BJ (cell line): ENCODE results near the gene NKD2. TPM values are rescaled to one million over a fixed set of nuclear protein-coding genes. Genes with fewer than 3 reads are reported as not detected.
"Not testable (repeated sequence)": the region's sequence is repeated elsewhere in the genome, so short reads cannot be mapped to it uniquely, and the experiment has no call there.

Experiments
- CTCF ChIA-PET: fragments of 350-600 bp; formaldehyde crosslinking; extraction: SDS; loops from one replicate; lab custom pipeline; 2021; ENCODE audit warnings: antibody characterized with exemption, inconsistent platforms; lab: Yijun Ruan, JAX
- POLR2A ChIA-PET: fragments of 300-600 bp; sonication (Branson Sonifier 250); formaldehyde crosslinking; extraction: SDS; loops from one replicate; lab custom pipeline; 2021; ENCODE audit warnings: antibody characterized with exemption; lab: Charles Lee
- DNase-seq: peaks from one replicate; pipeline ENCODE4 v3.0.0-alpha.2; 2011; ENCODE audit warnings: low read depth
- H3K27me3 ChIP-seq: 2 replicates; pipeline ENCODE4 v1.6.0; 2011; ENCODE audit warnings: low read length; ENCODE audit not compliant: control insufficient read depth, insufficient read depth
- H3K36me3 ChIP-seq: 2 replicates; pipeline ENCODE4 v1.5.1; 2011; ENCODE audit warnings: low read length; ENCODE audit not compliant: control insufficient read depth, insufficient read depth
- H3K4me3 ChIP-seq: 2 replicates; pipeline ENCODE4 v1.5.1; 2011; ENCODE audit warnings: low read depth, mild to moderate bottlenecking, control low read depth, low read length
- CTCF ChIP-seq: IDR thresholded peaks from 2 replicates; pipeline ENCODE4 v1.5.1; 2011; ENCODE audit warnings: low read depth, mild to moderate bottlenecking, control low read depth, inconsistent platforms, low read length, moderate library complexity; ENCODE audit not compliant: insufficient read depth
- polyA plus RNA-seq: library from polyadenylated mRNA; depleted of rRNA; stranded (reverse); fragments of >200 nt; gene quantifications from 2 replicates; pipeline ENCODE4 v1.2.3, GENCODE V29; 2011

The NKD2 gene
- polyA plus RNA-seq, 1 experiment: not detected

- Histone ChIP-seq H3K4me3 (no peak overlapping the region), H3K36me3 (no peaks in the 10 kb centered on the region), H3K27me3 (peaks cover 43% of the 10 kb centered on the region)
- TF ChIP-seq CTCF: no peak
- POLR2A ChIA-PET: no interaction called here
- CTCF ChIA-PET: interaction anchor here (2.6 kb wide), 1 partner anchor 11 kb away, joined by 12 read pairs; no protein-coding TSS in a partner anchor
- DNase-seq: no peak
Observed at GRCh38 chr5:969408-969839, 39.2 kb upstream of the NKD2 start.

- DNase-seq, POLR2A ChIA-PET, H3K4me3 ChIP-seq, H3K36me3 ChIP-seq: not testable (repeated sequence)
- CTCF ChIA-PET: interaction anchor here (1.4 to 2.4 kb wide), 2 partner anchors 14 to 15 kb away, joined by 3 to 7 read pairs; no protein-coding TSS in a partner anchor
- peaks cover 27% of the 10 kb centered on the region for H3K27me3 ChIP-seq
Observed at GRCh38 chr5:972575-972974, 36.0 kb upstream of the NKD2 start.

GRCh38 chr5:976849-977751 lies 31.5 kb upstream of the NKD2 start:
- no peak for DNase-seq
- ChIA-PET CTCF (interaction anchor here (1.0 to 1.2 kb wide), 2 partner anchors 19 to 191 kb away, joined by 3 to 4 read pairs; no protein-coding TSS in a partner anchor), POLR2A (interaction anchor here (0.6 kb wide), 1 partner anchor 361 kb away, joined by 3 read pairs; no protein-coding TSS in a partner anchor)
- TF ChIP-seq CTCF: no peak
- peaks cover 23% of the 10 kb centered on the region for H3K27me3 ChIP-seq
- H3K4me3 ChIP-seq: no peak overlapping the region
- no peaks in the 10 kb centered on the region for H3K36me3 ChIP-seq

GRCh38 chr5:978054-978453 lies 30.5 kb upstream of the NKD2 start:
- no peak for DNase-seq
- CTCF ChIA-PET: interaction anchor here (0.6 to 1.2 kb wide), 4 partner anchors 11 to 190 kb away, joined by 3 to 6 read pairs (median 4); no protein-coding TSS in a partner anchor
- TF ChIP-seq CTCF: no peak
- H3K36me3 ChIP-seq: no peaks in the 10 kb centered on the region
- H3K4me3 ChIP-seq: no peak overlapping the region
- POLR2A ChIA-PET: no interaction called here
- peaks cover 23% of the 10 kb centered on the region for H3K27me3 ChIP-seq

GRCh38 chr5:978693-979092 lies 29.9 kb upstream of the NKD2 start:
- peaks cover 26% of the 10 kb centered on the region for H3K27me3 ChIP-seq
- H3K36me3 ChIP-seq: no peaks in the 10 kb centered on the region
- TF ChIP-seq CTCF: no peak
- POLR2A ChIA-PET: no interaction called here
- CTCF ChIA-PET: interaction anchor here (0.6 to 3.2 kb wide), 4 partner anchors 8 to 189 kb away, joined by 3 to 12 read pairs (median 4); no protein-coding TSS in a partner anchor
- no peak for DNase-seq
- H3K4me3 ChIP-seq: no peak overlapping the region
